Measurements from ENCODE around the gene CDX2. TPM values are rescaled to one million over a fixed set of nuclear protein-coding genes. Genes with fewer than 3 reads are reported as not detected.
A peak's percentile ranks its signal among the peaks of the same experiment; 100 is the strongest.

The CDX2 gene
- total and polyA plus RNA-seq, 9 of the 15 experiments (the other 6 are each of a cell fraction or from before 2014, with no cell fraction given): 0.04 TPM; not detected in 8

GRCh38 chr13:27975564-27976361 is 6.6 kb upstream of the CDX2 start (continued):
- TF ChIP-seq E2F6 (IDR thresholded peaks at IDR 0.05; ENCODE audit: borderline replicate concordance in 1 of 2, extremely low read depth in 1 of 2, insufficient read depth in 1 of 2, insufficient read length in 1 of 2, low read depth in 1 of 2, low read length in 1 of 2, poor library complexity in 1 of 2, severe bottlenecking in 1 of 2) (no peak), RBM17 (IDR thresholded peaks at IDR 0.05; ENCODE audit: borderline replicate concordance, low read depth, low read length) (no peak)

GRCh38 chr13:27973961-27974662 is 5.0 kb upstream of the CDX2 start:
- intact Hi-C loops (cut with micrococcal nuclease) (no loop called here), in situ Hi-C loops (cut with MboI) (loop anchor here (25.0 kb wide), 1 partner anchor 462 kb away; no protein-coding TSS in a partner anchor)
- no peak for FAIRE-seq
- no peak for TF ChIP-seq CAMTA2 (CRISPR knock-in tag; conservative IDR thresholded peaks at IDR 0.05)
- TF ChIP-seq RBM25 (IDR thresholded peaks at IDR 0.05; ENCODE audit: low read depth, low read length, severe bottlenecking): peak; percentile 69
- peak; percentile 40 for TF ChIP-seq ZFP36 (IDR thresholded peaks at IDR 0.05; ENCODE audit: low read depth, low read length, partially characterized antibody)
- TF ChIP-seq GABPB1 (CRISPR knock-in tag; IDR thresholded peaks at IDR 0.05): no peak
- TF ChIP-seq BCOR (IDR thresholded peaks at IDR 0.05): 0 out of 2 replicates have a peak, but pooled peaks have one; percentile 39
- Histone ChIP-seq H3K4me3 (no peak overlapping the region), H3K27ac (ENCODE audit: extremely low read depth, low read depth, low read length) (no peak overlapping the region), H3K9me1 (ENCODE audit: control insufficient read depth, insufficient read depth, low read length) (no peaks in the 10 kb centered on the region), H3K9ac (ENCODE audit: insufficient read depth in 1 of 2, low read depth in 2 of 2, low read length in 2 of 2) (no peak overlapping the region), H3K9me3 (replicated peaks; ENCODE audit: control insufficient read depth, insufficient read depth, low read depth, low read length) (no peaks in the 10 kb centered on the region), H3K27me3 (ENCODE audit: control insufficient read depth in 2 of 2, insufficient read depth in 2 of 2, low read length in 2 of 2) (peaks cover 3 to 58% of the 10 kb centered on the region in 2 experiments; a peak in 3 of 5 replicates), H3K4me2 (ENCODE audit: insufficient read depth, low read length) (no peak overlapping the region), H2AFZ (ENCODE audit: low read depth, low read length) (no peak overlapping the region), H3K79me2 (ENCODE audit: control insufficient read depth, insufficient read depth, low read length) (no peaks in the 10 kb centered on the region), H4K20me1 (replicated peaks; ENCODE audit: control insufficient read depth, insufficient read depth, low read length) (no peaks in the 10 kb centered on the region), H3K36me3 (ENCODE audit: control insufficient read depth, insufficient read depth, low read length) (no peaks in the 10 kb centered on the region), H3K4me1 (replicated peaks in 1 of 2; ENCODE audit: control insufficient read depth in 2 of 2, insufficient read depth in 2 of 2, low read length in 2 of 2) (0 out of 5 replicates have a peak, but pooled peaks cover 0 to 3% of the 10 kb centered on the region in 2 experiments)
- CTCF ChIA-PET (ENCODE audit: low intra/inter-chr PET ratio): no interaction called here
- POLR2A ChIA-PET: interaction anchor here (0.6 kb wide), 1 partner anchor 1092 kb away, joined by 3 read pairs; no protein-coding TSS in a partner anchor
- 0% methylated on average over 7 of the region's 7 CpGs for WGBS (ENCODE audit: insufficient coverage, low coverage, missing lambda C conversion rate)
- no peak for DNase-seq (ENCODE audit: extremely low read depth in 1 of 4, low spot score in 3 of 4)
- ATAC-seq: no peak
- BruUV-seq (replicated peaks): no TSS peak

All from K562 (cell line).